Measurements from ENCODE around the gene COMT. TPM values are rescaled to one million over a fixed set of nuclear protein-coding genes. Genes with fewer than 3 reads are reported as not detected.

The COMT gene
- total RNA-seq, 2 experiments from 2014 or later: 90.8 to 112 TPM

GRCh38 chr22:19996694-19997384 lies 55.3 kb downstream of the COMT start:
- Histone ChIP-seq H3K79me2 (ENCODE audit: insufficient read depth, low read depth, low read length) (no peaks in the 10 kb centered on the region), H3K36me3 (ENCODE audit: insufficient read depth, low read length) (no peaks in the 10 kb centered on the region), H3K4me2 (ENCODE audit: low read length) (no peak overlapping the region), H3K4me3 (ENCODE audit: low read depth, low read length, poor library complexity, severe bottlenecking) (no peak overlapping the region), H4K20me1 (ENCODE audit: insufficient read depth, low read length) (no peaks in the 10 kb centered on the region), H3K9me3 (ENCODE audit: low read length) (no peaks in the 10 kb centered on the region), H3K4me1 (ENCODE audit: insufficient read depth, low read length, poor library complexity, severe bottlenecking) (no peaks in the 10 kb centered on the region), H3K9me2 (ENCODE audit: insufficient read depth, low read length) (no peaks in the 10 kb centered on the region), H3K27ac (ENCODE audit: low read depth, low read length, poor library complexity, severe bottlenecking) (no peak overlapping the region), H2AFZ (ENCODE audit: low read length) (no peak overlapping the region)
- CTCF ChIA-PET (ENCODE audit: unreplicated experiment): no interaction called here
- TF ChIP-seq CTCF (conservative IDR thresholded peaks at IDR 0.05; ENCODE audit: low read length) (no peak), EZH2phosphoT487 (IDR thresholded peaks at IDR 0.05; ENCODE audit: borderline replicate concordance, low read depth, low read length) (no peak)
- POLR2A ChIA-PET: no interaction called here
- DNase-seq (ENCODE audit: low spot score): no peak
- no TSS peak for BruUV-seq (replicated peaks)
- intact Hi-C loops (cut with micrococcal nuclease; ENCODE audit: unreplicated experiment): no loop called here

GRCh38 chr22:19997561-19998231 lies 56.1 kb downstream of the COMT start:
- CTCF ChIA-PET (ENCODE audit: unreplicated experiment): no interaction called here
- no peaks in the 10 kb centered on the region for H3K9me2 ChIP-seq (ENCODE audit: insufficient read depth, low read length)
- H3K36me3 ChIP-seq (ENCODE audit: insufficient read depth, low read length): no peaks in the 10 kb centered on the region
- no peaks in the 10 kb centered on the region for H3K4me1 ChIP-seq (ENCODE audit: insufficient read depth, low read length, poor library complexity, severe bottlenecking)
- intact Hi-C loops (cut with micrococcal nuclease; ENCODE audit: unreplicated experiment): no loop called here
- BruUV-seq (replicated peaks): no TSS peak
- TF ChIP-seq CTCF (conservative IDR thresholded peaks at IDR 0.05; ENCODE audit: low read length) (no peak), EZH2phosphoT487 (IDR thresholded peaks at IDR 0.05; ENCODE audit: borderline replicate concordance, low read depth, low read length) (no peak)
- H3K9me3 ChIP-seq (ENCODE audit: low read length): peaks cover under 1% of the 10 kb centered on the region; the same call in 1 of the 2 replicates
- no peak overlapping the region for H3K4me2 ChIP-seq (ENCODE audit: low read length)
- no peak overlapping the region for H3K27ac ChIP-seq (ENCODE audit: low read depth, low read length, poor library complexity, severe bottlenecking)
- no peak overlapping the region for H3K4me3 ChIP-seq (ENCODE audit: low read depth, low read length, poor library complexity, severe bottlenecking)
- POLR2A ChIA-PET: no interaction called here
- DNase-seq (ENCODE audit: low spot score): no peak
- H3K79me2 ChIP-seq (ENCODE audit: insufficient read depth, low read depth, low read length): no peaks in the 10 kb centered on the region
- H4K20me1 ChIP-seq (ENCODE audit: insufficient read depth, low read length): no peaks in the 10 kb centered on the region
- no peak overlapping the region for H2AFZ ChIP-seq (ENCODE audit: low read length)
